GM19468 (cell line): ENCODE data around the gene UBE3A.
A peak's percentile ranks its signal among the peaks of the same experiment; 100 is the strongest.
"Not testable (repeated sequence)": the region's sequence is repeated elsewhere in the genome, so short reads cannot be mapped to it uniquely, and the experiment has no call there.

Experiments used
- ATAC-seq: cut with Tn5 transposase; IDR thresholded peaks from one replicate; pipeline ENCODE4 v1.9.1; 2021; ENCODE audit warnings: mild to moderate bottlenecking, moderate library complexity, moderate number of reproducible peaks; ENCODE audit not compliant: unreplicated experiment; ENCODE audit errors: extremely low read depth

UBE3A gene

DNA sequence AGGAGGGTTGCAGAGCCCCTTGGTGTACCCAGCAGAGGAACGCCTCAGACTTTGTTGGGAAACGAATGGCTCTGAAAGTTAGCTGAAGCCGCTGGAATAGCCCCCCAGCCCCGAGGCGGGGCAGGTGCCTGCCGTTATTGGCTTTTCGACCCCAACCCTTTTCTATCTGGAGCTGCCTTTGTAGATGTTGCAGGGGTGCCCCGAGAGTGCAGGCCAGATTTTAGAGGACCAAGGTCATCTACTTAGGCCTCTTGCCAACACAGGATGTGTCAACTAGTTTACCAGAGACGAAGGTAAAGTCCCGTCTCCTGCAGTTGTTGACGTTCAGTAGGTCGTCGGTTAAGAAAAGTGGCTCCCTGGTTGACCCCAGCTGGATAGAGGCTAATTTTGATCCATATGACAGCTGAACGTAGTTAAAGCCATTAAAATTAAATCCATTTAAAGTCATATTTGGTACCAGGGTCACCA lies 579 bp upstream of the UBE3A start:
- no peak for ATAC-seq

DNA sequence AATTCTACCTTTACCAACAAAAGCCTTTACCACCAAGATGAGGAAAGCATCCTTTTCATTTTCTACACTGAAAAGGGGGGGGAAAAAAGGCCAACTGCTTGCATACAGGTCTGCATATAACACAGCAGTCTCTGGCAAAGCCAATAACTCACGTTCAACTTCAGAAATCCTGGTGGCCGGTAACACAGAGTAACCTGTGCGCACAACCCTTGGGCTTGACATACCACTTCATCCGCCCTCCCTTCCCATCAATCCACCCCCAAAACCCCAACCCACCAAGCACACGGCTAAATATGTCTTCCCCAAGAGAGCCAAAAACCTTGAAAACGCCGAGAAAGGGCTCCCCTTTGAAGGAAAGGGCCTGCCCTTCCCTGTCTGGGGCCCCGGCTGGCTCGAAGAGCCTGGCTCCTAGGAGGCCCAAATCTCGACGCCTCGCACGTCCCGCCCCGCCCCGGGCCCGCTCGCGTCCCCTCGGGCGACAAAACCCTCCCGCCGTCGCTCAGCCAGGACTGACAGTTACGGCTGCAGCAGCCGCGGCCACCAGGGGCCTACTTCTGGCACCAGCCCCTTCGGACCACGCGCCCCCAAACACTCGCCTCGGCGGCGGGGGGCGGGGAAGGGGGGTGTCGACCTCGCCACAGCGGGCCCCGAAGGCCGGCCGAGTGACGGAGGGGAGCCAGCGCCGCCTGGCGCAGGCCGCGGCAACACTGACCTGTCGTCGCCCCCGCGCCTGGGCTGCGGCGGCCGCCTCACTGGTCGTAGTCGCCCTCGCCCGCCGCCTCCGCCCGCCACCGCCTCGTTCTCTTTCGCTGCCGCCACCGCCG lies 835 bp downstream of the UBE3A start:
- ATAC-seq, result peak; percentile 25

DNA sequence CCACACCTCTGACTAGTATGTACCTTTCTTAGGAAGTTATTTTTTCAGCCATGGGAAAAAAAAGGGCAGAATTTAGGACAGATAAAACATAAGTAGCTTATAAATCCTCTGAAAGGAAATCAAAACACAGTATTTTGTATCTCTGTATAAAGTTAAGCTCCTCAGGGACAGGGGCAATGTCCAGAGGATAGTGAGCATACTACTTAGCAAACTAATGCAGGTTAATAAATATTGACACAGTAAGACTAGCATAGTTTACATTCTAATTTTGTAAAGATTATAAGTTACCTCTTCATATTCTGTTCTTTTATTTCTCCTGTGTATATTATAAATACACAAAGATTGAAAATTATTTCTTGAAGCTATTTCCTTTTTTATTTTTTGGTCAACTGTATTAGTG lies 2.1 kb downstream of the UBE3A start:
- ATAC-seq, result no peak

DNA sequence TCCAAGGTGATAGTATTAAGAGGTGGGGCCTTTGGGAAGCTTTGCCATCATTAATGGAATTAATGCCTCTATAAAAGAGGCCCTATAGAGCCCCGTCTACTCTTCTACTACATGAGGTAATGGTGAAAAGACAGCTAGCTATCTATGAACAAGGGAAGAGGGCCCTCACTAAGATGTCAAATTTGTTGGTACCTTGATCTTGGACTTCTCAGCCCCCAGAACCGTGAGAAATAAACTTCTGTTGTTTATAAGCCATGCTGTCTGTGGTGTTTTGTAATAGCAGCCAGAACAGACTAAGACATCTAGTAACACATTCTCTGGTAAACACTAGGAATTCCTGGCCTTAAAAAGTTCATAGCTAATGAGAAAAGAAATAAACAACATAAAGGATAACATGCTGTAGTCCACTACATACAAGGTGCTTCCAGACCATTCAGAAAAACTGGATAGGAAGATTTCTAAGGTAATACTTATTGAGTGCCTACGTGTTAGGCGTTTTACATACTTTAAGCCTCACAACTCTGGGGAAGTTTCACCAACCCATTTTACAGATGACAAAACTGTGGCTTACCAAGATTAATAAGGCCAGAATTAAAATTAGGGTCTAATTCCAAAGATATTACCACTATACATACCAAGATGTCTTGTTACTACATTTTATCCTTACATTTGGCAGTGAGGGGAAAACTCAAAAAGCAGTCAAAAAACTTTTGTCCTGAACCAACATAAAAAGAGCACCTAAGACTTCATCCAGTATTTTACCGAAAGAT lies 3.2 kb downstream of the UBE3A start:
- no peak for ATAC-seq

DNA sequence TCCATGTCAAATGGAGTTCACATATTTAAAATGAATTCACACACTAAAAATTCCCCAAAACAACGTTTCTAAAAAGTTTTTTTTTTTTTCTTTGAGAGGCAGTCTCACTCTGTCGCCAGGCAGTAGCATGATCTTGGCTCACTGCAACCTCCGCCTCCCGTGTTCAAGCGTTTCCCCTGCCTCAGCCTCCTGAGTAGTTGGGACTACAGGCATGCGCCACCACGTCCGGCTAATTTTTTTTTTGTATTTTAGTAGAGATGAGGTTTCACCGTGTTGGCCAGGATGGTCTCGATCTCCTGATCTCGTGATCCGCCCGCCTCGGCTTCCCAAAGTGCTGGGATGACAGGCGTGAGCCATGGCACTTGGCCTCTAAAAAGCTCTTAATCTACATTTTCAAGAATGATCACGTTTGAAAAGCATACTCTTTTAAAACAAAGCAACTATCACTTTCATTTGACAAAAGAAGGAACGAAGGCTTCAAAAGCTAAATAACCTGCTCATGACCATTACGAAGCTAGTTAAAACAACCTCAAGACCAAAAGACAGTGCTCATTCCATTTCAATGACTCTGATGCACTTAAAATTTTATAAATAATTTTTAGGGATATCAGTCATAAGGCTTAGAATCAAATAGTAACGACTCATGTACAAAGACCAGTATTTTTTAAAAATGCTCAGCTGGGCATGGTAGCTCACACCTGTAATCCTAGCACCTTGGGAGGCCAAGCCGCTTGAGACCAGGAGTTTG lies 5.5 kb downstream of the UBE3A start:
- no peak for ATAC-seq

DNA sequence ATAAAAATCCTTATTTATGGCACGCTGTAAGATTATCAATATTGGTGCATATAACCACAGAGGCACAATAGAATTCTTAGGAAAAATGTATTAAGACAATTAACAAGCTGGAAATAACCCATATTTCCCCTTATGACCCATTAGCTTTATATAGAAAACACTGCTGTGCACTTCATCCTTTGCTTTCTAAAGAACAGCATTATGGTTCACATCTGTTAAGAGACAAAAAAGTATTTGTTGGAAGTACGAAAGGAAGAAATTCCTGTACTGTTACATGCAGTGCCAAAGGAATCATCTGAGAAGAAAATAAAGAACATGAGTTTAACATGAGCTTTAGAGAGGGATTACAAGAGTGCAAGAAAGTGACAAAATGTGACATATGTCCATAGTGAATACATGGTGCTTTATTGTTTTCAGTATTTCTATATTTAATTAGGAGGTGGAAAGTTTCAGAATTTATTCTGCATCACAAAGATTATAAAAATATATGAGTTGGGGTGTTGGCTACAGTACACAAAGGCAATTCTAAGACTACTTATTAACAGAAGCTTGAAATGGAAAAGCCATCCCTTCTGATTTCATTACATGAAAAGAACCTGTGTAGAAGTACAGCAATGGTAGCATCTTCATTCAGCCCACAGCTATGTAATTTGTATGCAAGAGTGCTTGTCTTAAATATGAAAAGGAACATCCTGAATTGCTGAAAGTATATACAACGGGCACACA lies 6.8 kb downstream of the UBE3A start:
- ATAC-seq, result no peak

DNA sequence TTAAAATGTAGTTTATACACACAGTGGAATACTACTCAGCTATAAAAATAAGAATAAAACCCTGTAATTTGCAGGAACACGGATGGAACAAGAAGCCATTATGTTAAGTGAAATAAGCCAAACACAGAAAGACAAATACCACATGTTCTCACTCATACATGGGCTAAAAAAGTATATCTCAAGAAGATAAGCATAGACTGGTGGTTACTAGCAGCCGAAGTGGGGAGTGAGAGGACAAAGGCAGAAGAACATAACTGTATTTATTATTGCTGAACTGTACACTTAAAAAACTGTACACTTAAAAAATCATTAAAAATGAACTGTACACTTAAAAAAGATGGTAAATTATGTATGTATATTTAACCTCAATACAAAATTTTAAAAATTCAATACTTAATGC lies 11.0 kb downstream of the UBE3A start:
- no peak for ATAC-seq

DNA sequence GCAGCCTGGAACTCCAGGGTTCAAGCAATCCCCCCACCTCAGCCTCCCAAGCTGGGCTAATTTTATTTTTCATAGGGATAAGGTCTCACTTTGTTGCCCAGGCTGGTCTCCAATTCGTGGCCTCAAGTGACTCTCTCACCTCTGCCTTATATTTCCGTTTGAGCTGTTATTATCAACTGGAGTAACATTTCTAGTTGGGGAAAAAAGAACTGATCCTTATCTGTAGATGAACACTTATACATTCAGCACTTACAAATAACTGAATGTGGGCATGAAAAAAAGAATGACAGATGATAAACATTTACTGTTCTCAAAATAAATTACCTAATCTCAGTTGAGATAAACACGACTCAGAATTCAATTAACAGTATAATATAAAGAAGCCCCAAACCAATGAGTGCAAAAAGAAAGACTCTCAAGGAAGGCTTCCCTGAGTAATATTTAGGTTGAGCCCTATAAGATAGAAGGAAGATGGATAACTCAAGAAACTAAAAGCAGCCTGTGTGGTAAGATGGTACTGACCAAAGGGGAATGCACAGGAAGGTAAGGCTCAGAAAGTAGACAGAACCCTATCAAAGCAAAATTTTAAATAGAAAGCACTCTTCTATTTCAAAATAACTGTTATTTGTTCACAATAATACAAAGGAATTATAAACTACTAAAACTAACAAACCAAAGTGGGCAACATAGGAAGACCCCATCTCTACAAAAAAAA lies 11.8 kb downstream of the UBE3A start:
- no peak for ATAC-seq

DNA sequence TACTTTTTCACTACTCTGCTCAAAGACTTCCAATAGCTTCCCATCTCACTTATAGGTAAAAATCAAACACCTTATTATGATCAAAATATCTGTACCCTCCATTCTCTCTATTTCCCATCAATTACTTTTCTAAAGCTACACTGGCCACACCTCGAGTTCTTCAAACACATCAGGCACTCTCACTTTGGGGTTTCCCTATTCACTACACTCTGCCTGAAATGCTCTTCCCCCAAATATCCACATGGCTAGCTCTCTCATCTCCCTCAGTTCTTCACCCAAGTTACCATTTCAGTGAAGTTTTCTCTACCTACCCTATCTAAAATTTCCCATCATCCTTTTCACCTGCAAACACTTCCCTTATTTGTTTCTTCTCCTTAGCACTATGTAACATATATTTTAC lies 14.8 kb downstream of the UBE3A start:
- ATAC-seq, result no peak

DNA sequence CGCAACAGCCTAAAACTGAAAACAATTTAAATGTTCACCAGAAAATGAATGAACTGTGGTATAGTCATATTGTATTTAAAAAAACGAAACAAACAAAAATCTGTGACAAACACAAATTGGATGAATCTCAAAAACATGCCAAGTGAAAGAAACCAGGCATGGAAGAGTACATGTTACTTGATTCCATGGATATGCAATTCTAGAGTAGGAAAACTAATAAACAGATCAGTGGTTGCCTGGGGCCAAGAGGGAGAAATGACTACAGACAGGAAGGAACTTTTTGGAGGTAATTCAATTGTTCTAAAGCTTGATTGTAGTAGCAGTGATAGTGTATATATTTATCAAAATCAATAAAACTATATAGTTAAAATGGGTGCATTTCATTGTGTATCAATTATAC lies 16.8 kb downstream of the UBE3A start:
- no peak for ATAC-seq

DNA sequence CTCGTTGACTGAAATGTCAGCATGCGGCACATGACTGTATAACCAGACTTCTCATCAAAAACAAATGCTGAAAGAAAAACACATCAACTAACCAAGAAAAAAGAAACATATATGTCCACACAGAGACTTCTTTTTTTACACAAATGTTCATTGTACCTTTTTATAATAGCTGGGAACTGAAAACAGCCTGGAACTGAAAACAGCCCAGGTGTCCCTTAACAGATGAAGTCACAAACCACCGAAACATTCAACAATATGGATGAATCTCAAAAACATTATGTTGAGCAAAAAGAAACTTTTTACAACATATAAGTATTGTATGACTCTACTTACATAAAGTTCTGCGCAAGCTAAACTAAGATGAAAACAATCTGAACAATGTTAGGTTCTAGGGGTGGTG lies 20.6 kb downstream of the UBE3A start:
- no peak for ATAC-seq

DNA sequence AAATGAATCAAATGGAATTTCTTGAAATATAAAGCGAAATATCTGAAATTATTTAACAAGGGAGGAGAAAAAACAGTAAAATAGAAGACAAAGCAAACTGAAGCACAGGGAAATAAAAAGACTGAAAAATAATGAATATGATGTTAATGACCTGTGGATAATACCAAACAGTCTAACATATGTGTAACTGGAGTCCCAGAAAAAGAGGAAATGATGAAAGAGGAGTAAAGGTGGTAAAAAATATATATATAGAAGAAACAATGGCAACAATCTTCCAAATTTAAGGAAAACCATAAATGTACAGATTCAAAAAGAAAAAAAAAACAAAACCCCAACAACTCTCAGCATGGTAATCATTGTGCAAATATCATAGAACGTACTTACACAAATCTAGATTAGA lies 21.2 kb downstream of the UBE3A start:
- ATAC-seq, result no peak

DNA sequence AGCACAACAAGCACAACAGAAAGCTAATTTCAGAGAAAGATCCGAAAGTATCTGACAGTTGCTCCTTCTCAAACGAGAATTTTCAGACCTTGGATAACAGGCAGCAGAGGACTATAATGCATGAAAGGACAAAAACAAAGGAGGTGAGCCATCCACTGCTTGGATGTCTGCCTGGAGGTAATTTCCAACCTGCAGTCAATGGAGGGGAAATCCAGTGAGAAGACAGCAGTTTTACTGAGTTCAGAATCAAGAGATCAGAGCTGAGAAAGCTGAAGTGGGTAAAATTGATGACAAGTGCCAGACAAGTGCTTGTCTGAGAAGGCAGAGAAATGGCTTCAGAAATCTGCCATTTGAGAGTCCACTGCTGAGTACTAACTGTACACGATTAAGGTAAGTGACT lies 22.1 kb downstream of the UBE3A start:
- no peak for ATAC-seq

DNA sequence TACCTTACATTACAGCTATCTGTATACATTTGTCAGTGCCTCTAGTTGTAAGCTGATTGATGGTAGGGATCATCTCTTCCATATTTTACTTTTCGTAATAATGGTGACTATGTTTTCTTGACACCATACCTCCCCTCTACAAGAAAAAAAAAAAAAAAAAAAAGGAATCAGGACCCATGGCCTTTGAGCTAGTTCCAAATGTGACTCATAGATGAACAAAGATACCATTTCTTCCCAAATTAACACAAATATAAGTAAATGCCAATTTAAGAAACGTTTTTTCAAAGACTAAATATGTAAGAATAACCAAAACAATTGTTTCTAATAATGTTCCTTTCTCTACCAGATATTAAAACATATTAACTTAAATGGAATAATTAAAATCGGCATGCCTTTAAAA lies 23.1 kb downstream of the UBE3A start:
- no peak for ATAC-seq

DNA sequence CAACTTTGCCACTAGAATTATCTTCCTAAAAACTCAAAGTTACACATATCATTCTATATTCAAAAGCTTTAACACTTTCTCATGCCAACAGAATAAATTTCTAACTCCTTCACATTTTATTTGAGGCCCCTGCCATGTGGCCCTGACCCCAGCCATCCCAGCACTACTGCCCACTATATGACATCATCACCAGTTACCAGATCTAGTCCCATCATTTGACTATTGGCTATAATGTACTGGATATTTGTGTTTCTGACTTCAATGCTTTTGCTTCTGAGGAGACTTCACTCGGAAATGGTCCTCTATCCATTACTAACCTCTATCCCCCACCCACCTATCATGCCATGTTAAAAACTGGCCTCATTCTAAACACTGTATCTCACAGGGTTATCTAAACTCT lies 23.6 kb downstream of the UBE3A start:
- ATAC-seq, result no peak

DNA sequence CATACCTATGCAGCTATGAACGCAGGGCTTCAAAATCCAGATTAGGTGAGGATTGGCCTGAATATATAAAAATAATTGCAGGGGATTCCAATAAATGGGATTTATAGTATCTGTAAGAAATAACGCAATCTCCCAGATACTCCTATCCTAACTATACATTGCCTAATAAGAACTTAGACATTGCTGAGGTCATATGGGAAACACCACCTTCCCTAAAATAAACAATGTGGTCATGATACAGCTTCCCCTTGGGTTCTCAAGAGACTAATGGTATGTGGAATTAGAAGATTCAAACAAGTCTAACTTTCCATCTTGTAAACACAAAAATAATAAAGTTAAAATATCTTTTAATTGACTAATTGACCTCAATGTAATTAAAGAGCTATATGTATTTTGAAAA lies 28.2 kb downstream of the UBE3A start:
- no peak for ATAC-seq

DNA sequence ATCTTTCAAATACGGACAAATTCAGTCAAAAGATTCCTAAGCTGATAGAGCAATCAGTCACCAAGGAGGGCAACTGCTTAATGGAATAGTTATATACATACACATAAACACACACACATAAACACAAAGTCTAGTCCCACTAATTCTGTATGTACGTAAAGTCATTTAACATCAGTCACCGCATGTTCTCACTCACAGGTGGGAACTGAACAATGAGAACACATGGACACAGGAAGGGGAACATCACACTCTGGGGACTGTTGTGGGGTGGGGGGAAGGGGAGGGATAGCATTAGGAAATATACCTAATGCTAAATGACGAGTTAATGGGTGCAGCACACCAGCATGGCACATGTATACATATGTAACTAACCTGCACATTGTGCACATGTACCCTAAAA lies 29.1 kb downstream of the UBE3A start:
- ATAC-seq, result not testable (repeated sequence)

DNA sequence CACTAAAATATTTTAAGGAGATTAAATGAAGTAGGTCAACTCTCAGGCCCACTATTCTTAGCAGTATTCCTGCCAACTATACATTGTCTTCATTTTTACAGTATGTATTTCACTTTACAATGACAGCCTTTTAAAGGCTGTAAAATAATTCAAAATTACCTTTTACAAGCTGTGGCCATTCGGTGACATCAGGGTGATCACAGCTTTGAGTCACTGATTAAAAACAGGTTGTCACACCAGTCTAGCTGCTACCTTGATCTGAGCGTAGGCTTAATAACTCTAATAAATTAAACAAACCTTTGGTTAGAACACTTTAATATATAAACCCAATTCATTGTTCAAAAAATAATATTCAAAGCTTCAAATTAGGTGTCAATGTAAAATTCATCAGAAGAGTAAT lies 29.9 kb downstream of the UBE3A start:
- ATAC-seq, result no peak

DNA sequence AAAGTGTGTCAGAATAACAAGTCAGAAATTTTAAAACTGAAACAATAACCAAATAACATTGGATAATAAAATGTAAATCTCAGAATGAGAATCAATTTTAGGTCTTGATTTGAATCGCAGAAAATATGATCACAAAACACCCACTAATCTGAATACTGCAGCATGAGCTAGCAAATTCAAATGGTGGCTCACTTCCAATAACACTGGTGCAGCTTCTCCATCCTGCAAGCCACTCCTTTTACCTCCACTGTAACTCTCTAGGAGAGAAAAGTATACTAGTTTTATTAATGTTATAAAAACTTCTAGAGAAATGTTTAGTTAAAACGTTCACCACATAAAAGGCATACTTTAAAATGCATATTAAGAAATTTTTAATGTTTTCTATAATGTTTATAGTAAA lies 30.4 kb downstream of the UBE3A start:
- ATAC-seq, result no peak

DNA sequence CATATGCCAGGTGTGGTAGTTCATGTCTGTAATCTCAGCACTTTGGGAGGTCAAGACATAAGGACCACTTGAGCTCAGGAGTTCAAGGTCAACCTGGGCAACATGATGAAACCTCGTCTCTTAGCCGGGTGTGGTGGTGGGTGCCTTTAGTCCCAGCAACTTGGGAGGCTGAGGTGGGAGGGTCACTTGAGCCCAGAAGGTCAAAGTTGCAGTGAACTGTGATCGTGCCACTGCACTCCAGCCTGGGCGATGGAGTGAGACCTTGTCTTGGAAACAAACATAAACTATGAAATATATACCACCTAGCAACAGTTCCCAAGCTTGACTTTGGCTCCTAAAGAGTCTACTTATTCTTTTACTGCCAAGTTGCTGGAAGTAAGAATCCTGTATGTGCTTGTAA lies 30.9 kb downstream of the UBE3A start:
- no peak for ATAC-seq
